Right atrium auricular region (tissue), 2 donors: Measurements from ENCODE around the gene GPR180. TPM values are rescaled to one million over a fixed set of nuclear protein-coding genes. Genes with fewer than 3 reads are reported as not detected.

Experiments
- DNase-seq: peaks from one replicate; pipeline ENCODE4 v3.0.0-alpha.2; 2019; ENCODE audit warnings: low spot score
- H3K27ac ChIP-seq, 2 donors: fragments of 200-600 bp; sonication (generic); 1 replicate in 1 of 2; 2 replicates in 1 of 2; pipeline ENCODE4 v1.5.1; 2016 to 2019
- H3K27me3 ChIP-seq, 2 donors: fragments of 200-600 bp; sonication (generic); one replicate each; pipeline versions ENCODE4 v1.5.1 to v1.6.0; 2017 to 2019
- H3K36me3 ChIP-seq: fragments of 200-600 bp; sonication (generic); one replicate; pipeline ENCODE4 v1.5.1; 2016
- H3K4me1 ChIP-seq, 2 donors: fragments of 200-600 bp; sonication (generic); one replicate each; pipeline versions ENCODE4 v1.5.1 to v1.6.0; 2017 to 2019
- H3K4me3 ChIP-seq, 2 donors: fragments of 200-600 bp; sonication (generic); 1 replicate in 1 of 2; 2 replicates in 1 of 2; pipeline ENCODE4 v1.5.1; 2017 to 2019; ENCODE audit warnings: mild to moderate bottlenecking in 1 of 2, moderate library complexity in 1 of 2
- H3K9me3 ChIP-seq, 2 donors: fragments of 200-600 bp; sonication (generic); one replicate each; pipeline ENCODE4 v1.5.1; 2019
- CTCF ChIP-seq, 2 donors: fragments of 200-600 bp; sonication (generic); IDR thresholded peaks; one replicate each; pipeline ENCODE4 v1.5.1; 2019; ENCODE audit warnings: antibody characterized with exemption in 2 of 2
- total RNA-seq, 2 donors: library from RNA; depleted of rRNA; stranded (reverse); fragments of >200 nt; gene quantifications; one replicate each; pipeline ENCODE4 v1.1.0, GENCODE V29; 2016

GPR180 gene
- total RNA-seq, 2 donors from 2014 or later, result 3.8 to 5.0 TPM

GRCh38 chr13:94673851-94674250 lies 72.2 kb downstream of the GPR180 start:
- H3K4me3 ChIP-seq, result no peak overlapping the region
- no peak for TF ChIP-seq CTCF (IDR thresholded peaks at IDR 0.05)
- H3K4me1 ChIP-seq, result no peaks in the 10 kb centered on the region
- DNase-seq, result no peak
- H3K27me3 ChIP-seq, result no peaks in the 10 kb centered on the region
- H3K9me3 ChIP-seq, result no peaks in the 10 kb centered on the region
- no peaks in the 10 kb centered on the region for H3K36me3 ChIP-seq
- H3K27ac ChIP-seq, result no peak overlapping the region

GRCh38 chr13:94674609-94675348 lies 73.1 kb downstream of the GPR180 start:
- no peak overlapping the region for H3K4me3 ChIP-seq
- no peaks in the 10 kb centered on the region for H3K9me3 ChIP-seq
- no peak overlapping the region for H3K27ac ChIP-seq
- TF ChIP-seq CTCF (IDR thresholded peaks at IDR 0.05), result peak in 1 of 2 donors; percentile 63
- no peaks in the 10 kb centered on the region for H3K4me1 ChIP-seq
- DNase-seq, result no peak
- H3K36me3 ChIP-seq, result no peaks in the 10 kb centered on the region
- H3K27me3 ChIP-seq, result no peaks in the 10 kb centered on the region

- Histone ChIP-seq H3K4me3 (no peak overlapping the region), H3K9me3 (no peaks in the 10 kb centered on the region), H3K4me1 (no peaks in the 10 kb centered on the region), H3K27ac (no peak overlapping the region), H3K27me3 (no peaks in the 10 kb centered on the region), H3K36me3 (no peaks in the 10 kb centered on the region)
- TF ChIP-seq CTCF (IDR thresholded peaks at IDR 0.05), result no peak
- DNase-seq, result no peak
Measured at GRCh38 chr13:94677799-94678198, 76.1 kb downstream of the GPR180 start.

GRCh38 chr13:94678845-94679244 lies 77.2 kb downstream of the GPR180 start:
- no peaks in the 10 kb centered on the region for H3K4me1 ChIP-seq
- no peaks in the 10 kb centered on the region for H3K36me3 ChIP-seq
- no peak overlapping the region for H3K4me3 ChIP-seq
- DNase-seq, result no peak
- no peaks in the 10 kb centered on the region for H3K9me3 ChIP-seq
- no peak overlapping the region for H3K27ac ChIP-seq
- TF ChIP-seq CTCF (IDR thresholded peaks at IDR 0.05), result no peak
- H3K27me3 ChIP-seq, result no peaks in the 10 kb centered on the region

- H3K4me3 ChIP-seq, result no peak overlapping the region
- no peaks in the 10 kb centered on the region for H3K4me1 ChIP-seq
- no peaks in the 10 kb centered on the region for H3K27me3 ChIP-seq
- no peaks in the 10 kb centered on the region for H3K9me3 ChIP-seq
- no peak overlapping the region for H3K27ac ChIP-seq
- no peak for DNase-seq
- H3K36me3 ChIP-seq, result no peaks in the 10 kb centered on the region
- TF ChIP-seq CTCF (IDR thresholded peaks at IDR 0.05), result no peak
Measured at GRCh38 chr13:94679614-94680013, 78.0 kb downstream of the GPR180 start.

- no peaks in the 10 kb centered on the region for H3K27me3 ChIP-seq
- H3K36me3 ChIP-seq, result no peaks in the 10 kb centered on the region
- H3K27ac ChIP-seq, result no peak overlapping the region
- H3K9me3 ChIP-seq, result no peaks in the 10 kb centered on the region
- H3K4me1 ChIP-seq, result no peaks in the 10 kb centered on the region
- no peak for TF ChIP-seq CTCF (IDR thresholded peaks at IDR 0.05)
- DNase-seq, result no peak
- no peak overlapping the region for H3K4me3 ChIP-seq
Measured at GRCh38 chr13:94682229-94682628, 80.6 kb downstream of the GPR180 start.
